Esophagus muscularis mucosa (tissue), 4 donors: ENCODE data around the gene FZD7.

Source experiments
- EP300 ChIP-seq: sonication (generic); formaldehyde crosslinking; IDR thresholded peaks from one replicate; pipeline ENCODE4 v1.6.1; 2017; ENCODE audit warnings: antibody characterized with exemption
- POLR2A ChIP-seq: fragments of 450-650 bp; IDR thresholded peaks from one replicate; pipeline ENCODE4 v1.6.1; 2017; ENCODE audit warnings: antibody characterized with exemption, moderate library complexity, mild to moderate bottlenecking, low read depth
- TF ChIP-seq, protein P1 (sequence below), 3 experiments: fragments of 200-600 bp in 2 of 3; fragments of 450-650 bp in 1 of 3; sonication (generic) in 2 of 3; IDR thresholded peaks; one replicate each; pipeline ENCODE4 v1.5.1; 2017 to 2019; ENCODE audit warnings: antibody characterized with exemption in 3 of 3, mild to moderate bottlenecking in 2 of 3, moderate library complexity in 1 of 3

DNA sequence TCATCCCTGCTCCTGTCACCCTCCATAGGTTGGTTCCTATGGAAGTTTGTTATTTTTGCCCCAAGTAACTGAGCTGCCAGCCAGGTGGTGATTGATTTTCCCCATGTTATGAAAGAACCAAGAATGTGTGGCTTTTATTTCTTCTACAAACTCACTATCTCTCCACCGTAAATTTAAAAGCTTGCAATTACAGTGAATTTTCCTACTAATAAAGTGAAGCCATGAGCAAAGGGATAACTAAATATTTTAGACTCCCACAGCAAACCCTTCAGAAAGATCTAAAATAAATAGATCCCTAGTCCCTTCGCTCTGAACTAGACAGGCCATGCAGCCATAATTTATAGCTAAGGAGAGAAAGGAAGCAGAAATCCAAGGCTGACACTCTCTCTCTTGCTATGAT lies 33.2 kb downstream of the FZD7 start:
- TF ChIP-seq, protein P1, sequence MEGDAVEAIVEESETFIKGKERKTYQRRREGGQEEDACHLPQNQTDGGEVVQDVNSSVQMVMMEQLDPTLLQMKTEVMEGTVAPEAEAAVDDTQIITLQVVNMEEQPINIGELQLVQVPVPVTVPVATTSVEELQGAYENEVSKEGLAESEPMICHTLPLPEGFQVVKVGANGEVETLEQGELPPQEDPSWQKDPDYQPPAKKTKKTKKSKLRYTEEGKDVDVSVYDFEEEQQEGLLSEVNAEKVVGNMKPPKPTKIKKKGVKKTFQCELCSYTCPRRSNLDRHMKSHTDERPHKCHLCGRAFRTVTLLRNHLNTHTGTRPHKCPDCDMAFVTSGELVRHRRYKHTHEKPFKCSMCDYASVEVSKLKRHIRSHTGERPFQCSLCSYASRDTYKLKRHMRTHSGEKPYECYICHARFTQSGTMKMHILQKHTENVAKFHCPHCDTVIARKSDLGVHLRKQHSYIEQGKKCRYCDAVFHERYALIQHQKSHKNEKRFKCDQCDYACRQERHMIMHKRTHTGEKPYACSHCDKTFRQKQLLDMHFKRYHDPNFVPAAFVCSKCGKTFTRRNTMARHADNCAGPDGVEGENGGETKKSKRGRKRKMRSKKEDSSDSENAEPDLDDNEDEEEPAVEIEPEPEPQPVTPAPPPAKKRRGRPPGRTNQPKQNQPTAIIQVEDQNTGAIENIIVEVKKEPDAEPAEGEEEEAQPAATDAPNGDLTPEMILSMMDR (IDR thresholded peaks at IDR 0.05), result no peak
- no peak for TF ChIP-seq POLR2A
- no peak for TF ChIP-seq EP300
